Measurements from ENCODE around the gene CSAD. TPM values are rescaled to one million over a fixed set of nuclear protein-coding genes. Genes with fewer than 3 reads are reported as not detected.

The CSAD gene
- 10 to 100 TPM; 73.9 to 93.7 TPM for total RNA-seq
- 34.9 TPM for polyA plus RNA-seq (ENCODE audit: insufficient read depth, low read depth, low replicate concordance)
- long read RNA-seq, donor 1, partial matches to known transcripts: 0 of 5 reads
- long read RNA-seq, donor 1, other reads (novel, unspliced or antisense): 5 of 5 reads
- long read RNA-seq, donor 2: 0 reads

DNA sequence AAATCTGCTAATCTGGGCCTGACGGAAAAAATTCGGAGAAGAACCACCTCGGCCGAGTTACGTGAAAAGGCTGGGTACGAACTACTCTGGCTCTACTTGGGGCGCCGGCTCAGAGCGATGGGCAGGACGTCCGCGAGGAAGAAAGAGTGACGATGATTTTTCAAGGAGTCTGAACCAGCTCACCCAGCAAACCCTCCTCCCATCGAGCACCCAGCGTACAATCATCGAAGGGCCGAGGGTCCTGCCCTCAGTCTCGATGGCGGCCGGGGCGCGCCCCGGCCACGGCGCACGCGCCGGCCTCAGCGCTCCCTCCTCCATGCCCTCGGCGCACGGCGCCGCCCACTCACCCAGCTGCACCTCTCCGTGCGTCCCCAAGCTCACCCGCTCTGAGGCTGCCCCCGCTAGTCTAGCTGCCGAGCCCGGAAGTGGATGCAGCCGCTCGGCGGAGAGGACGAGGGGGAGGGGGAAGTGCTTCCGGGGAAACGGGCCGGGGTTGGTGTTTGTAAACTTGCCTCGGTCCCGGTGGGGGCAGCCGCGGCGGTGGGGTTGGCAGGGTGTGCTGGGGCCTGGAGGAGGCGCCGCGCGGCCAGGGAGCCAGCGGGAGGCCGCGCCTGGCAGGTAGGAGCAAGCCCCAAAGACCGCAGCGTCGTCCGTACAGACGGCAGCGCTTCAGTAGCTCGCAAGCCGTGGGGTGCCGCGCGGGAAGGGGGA lies at the start of gene CSAD, which contains the start of gene ZNF740:
CSAD (minus strand) TSS at position 706 of the 711 bp plus-strand sequence. CDS start 7,455 bp downstream, outside the sequence.
ZNF740 (plus strand) TSS at position 503 of the 711 bp plus-strand sequence. CDS start 1,262 bp downstream, outside the sequence.
- H3K27me3 ChIP-seq: no peaks in the 10 kb centered on the region
- H3K27ac ChIP-seq: peak within 1 kb of the TSS; percentile 77 to 86
- TF ChIP-seq POLR2A (IDR thresholded peaks at IDR 0.05): no peak
- TF ChIP-seq, protein P1, sequence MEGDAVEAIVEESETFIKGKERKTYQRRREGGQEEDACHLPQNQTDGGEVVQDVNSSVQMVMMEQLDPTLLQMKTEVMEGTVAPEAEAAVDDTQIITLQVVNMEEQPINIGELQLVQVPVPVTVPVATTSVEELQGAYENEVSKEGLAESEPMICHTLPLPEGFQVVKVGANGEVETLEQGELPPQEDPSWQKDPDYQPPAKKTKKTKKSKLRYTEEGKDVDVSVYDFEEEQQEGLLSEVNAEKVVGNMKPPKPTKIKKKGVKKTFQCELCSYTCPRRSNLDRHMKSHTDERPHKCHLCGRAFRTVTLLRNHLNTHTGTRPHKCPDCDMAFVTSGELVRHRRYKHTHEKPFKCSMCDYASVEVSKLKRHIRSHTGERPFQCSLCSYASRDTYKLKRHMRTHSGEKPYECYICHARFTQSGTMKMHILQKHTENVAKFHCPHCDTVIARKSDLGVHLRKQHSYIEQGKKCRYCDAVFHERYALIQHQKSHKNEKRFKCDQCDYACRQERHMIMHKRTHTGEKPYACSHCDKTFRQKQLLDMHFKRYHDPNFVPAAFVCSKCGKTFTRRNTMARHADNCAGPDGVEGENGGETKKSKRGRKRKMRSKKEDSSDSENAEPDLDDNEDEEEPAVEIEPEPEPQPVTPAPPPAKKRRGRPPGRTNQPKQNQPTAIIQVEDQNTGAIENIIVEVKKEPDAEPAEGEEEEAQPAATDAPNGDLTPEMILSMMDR (IDR thresholded peaks at IDR 0.05): no peak
- no peaks in the 10 kb centered on the region for H3K9me3 ChIP-seq
- intact Hi-C loops (cut with DNase I; ENCODE audit: low total_unique reads): no loop called here
- H3K4me1 ChIP-seq: peaks cover 25% of the 10 kb centered on the region
- peak; percentile 98 for DNase-seq
- peak within 1 kb of the TSS; percentile 84 to 92 for H3K4me3 ChIP-seq
- WGBS, 2 donors: 0 to 1% methylated on average over 19 to 68 of the region's 70 CpGs
- peaks cover 3% of the 10 kb centered on the region for H3K36me3 ChIP-seq (ENCODE audit: low read depth, missing control alignments)

DNA sequence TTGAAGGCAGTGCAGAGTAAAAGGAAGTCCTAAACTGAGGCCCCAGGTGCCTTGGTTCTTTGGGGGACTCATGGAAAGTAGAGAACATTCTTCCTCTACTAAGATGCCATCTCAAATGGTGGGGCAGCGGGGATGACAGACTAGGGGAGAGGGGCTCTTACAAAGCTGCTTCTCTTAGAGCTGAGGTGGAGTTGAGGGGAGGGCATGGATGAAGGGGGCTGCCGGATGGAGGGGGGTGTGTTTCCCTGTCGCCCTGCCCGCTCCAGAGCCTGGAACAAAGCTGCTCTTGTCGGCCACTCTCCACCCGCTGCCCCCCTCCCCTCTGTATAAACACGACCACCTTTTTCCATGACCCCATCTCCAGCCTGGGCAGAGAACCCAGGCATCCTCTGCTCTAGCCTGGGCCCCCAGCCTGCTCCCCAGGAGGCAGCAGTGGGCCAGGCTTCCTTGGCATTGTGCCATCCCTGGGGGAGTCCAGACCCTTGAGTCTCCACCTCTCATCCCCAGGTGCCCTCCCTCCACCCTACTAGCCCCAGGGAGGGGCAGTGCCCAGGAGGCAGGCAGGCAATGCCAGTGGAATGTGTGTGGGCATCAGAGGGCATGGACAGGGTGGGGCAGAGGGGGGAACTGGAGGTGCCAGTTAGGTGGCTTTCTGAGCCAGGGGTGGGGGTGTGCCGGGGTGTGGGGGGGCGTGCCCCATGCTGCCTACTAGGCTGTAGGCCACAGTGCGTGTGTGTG lies 49.6 kb upstream of the CSAD start:
- Histone ChIP-seq H3K27ac (no peak overlapping the region), H3K9me3 (no peaks in the 10 kb centered on the region), H3K27me3 (no peaks in the 10 kb centered on the region), H3K36me3 (ENCODE audit: low read depth, missing control alignments) (no peaks in the 10 kb centered on the region), H3K4me1 (peaks cover 27% of the 10 kb centered on the region), H3K4me3 (no peak overlapping the region)
- WGBS, 2 donors: 68 to 77% methylated on average over 4 to 10 of the region's 10 CpGs
- intact Hi-C loops (cut with DNase I; ENCODE audit: low total_unique reads): no loop called here
- TF ChIP-seq, protein P1 (IDR thresholded peaks at IDR 0.05): no peak
- TF ChIP-seq POLR2A (IDR thresholded peaks at IDR 0.05): no peak
- DNase-seq: no peak

GRCh38 chr12:53229454-53229853 lies 48.7 kb upstream of the CSAD start:
- 93 to 94% methylated on average over 2 of the region's 2 CpGs for WGBS, 2 donors
- Histone ChIP-seq H3K4me3 (no peak overlapping the region), H3K4me1 (peaks cover 27% of the 10 kb centered on the region), H3K27me3 (no peaks in the 10 kb centered on the region), H3K9me3 (no peaks in the 10 kb centered on the region), H3K27ac (no peak overlapping the region), H3K36me3 (ENCODE audit: low read depth, missing control alignments) (no peaks in the 10 kb centered on the region)
- DNase-seq: no peak
- TF ChIP-seq, protein P1 (IDR thresholded peaks at IDR 0.05): no peak
- TF ChIP-seq POLR2A (IDR thresholded peaks at IDR 0.05): no peak
- intact Hi-C loops (cut with DNase I; ENCODE audit: low total_unique reads): no loop called here

- no peak for TF ChIP-seq POLR2A (IDR thresholded peaks at IDR 0.05)
- TF ChIP-seq, protein P1 (IDR thresholded peaks at IDR 0.05): no peak
- intact Hi-C loops (cut with DNase I; ENCODE audit: low total_unique reads): no loop called here
- Histone ChIP-seq H3K27ac (no peak overlapping the region), H3K27me3 (no peaks in the 10 kb centered on the region), H3K36me3 (ENCODE audit: low read depth, missing control alignments) (no peaks in the 10 kb centered on the region), H3K4me1 (peaks cover 24% of the 10 kb centered on the region), H3K9me3 (no peaks in the 10 kb centered on the region), H3K4me3 (no peak overlapping the region)
- 80 to 100% methylated on average over 1 of the region's 1 CpG for WGBS, 2 donors
- DNase-seq: no peak
Observed at GRCh38 chr12:53227836-53228235, 47.1 kb upstream of the CSAD start.

All from testis (tissue), 5 donors.